WTC11 (cell line): ENCODE results near the gene LZTS2. TPM values are rescaled to one million over a fixed set of nuclear protein-coding genes. Genes with fewer than 3 reads are reported as not detected.

ENCODE experiments used
- ATAC-seq: fragments of 200-7000 bp; cut with Tn5 transposase; 2 replicates; pipeline ENCODE4 v1.10.0; 2021; ENCODE audit warnings: mild to moderate bottlenecking, moderate library complexity
- CTCF ChIA-PET: fragments of 300-600 bp; sonication (Branson Sonifier 250); formaldehyde crosslinking; loops from one replicate; lab custom pipeline; 2021; ENCODE audit warnings: antibody characterized with exemption; lab: Charles Lee
- POLR2A ChIA-PET: fragments of 350-600 bp; sonication (Branson Sonifier 250); formaldehyde crosslinking; loops from one replicate; lab custom pipeline; 2021; ENCODE audit warnings: antibody characterized with exemption; lab: Charles Lee
- DNase-seq: peaks from one replicate; pipeline ENCODE4 v3.0.0; 2021; ENCODE audit warnings: low spot score
- H3K27ac Mint-ChIP-seq: 2 replicates; pipeline ENCODE4 v1.8.0; 2021; ENCODE audit warnings: mixed read lengths
- H3K27me3 Mint-ChIP-seq: 2 replicates; pipeline ENCODE4 v1.8.0; 2021; ENCODE audit warnings: low read depth, mild to moderate bottlenecking, moderate library complexity, mixed read lengths
- H3K36me3 Mint-ChIP-seq: 2 replicates; pipeline ENCODE4 v1.8.0; 2021; ENCODE audit warnings: mixed read lengths
- H3K4me1 Mint-ChIP-seq: 2 replicates; pipeline ENCODE4 v1.8.0; 2022; ENCODE audit warnings: mixed read lengths
- H3K4me3 Mint-ChIP-seq: 2 replicates; pipeline ENCODE4 v1.8.0; 2021; ENCODE audit warnings: mild to moderate bottlenecking, moderate library complexity, mixed read lengths
- H3K9me3 Mint-ChIP-seq: 2 replicates; pipeline ENCODE4 v1.8.0; 2021; ENCODE audit warnings: mixed read lengths
- ARID4B ChIP-seq: sonication (generic); formaldehyde crosslinking; IDR thresholded peaks from 2 replicates; pipeline ENCODE4 v1.8.0; 2023; ENCODE audit warnings: missing genetic modification reagents, mild to moderate bottlenecking, borderline replicate concordance
- ATF3 ChIP-seq: sonication (generic); formaldehyde crosslinking; conservative IDR thresholded peaks from 2 replicates; pipeline ENCODE4 v1.8.1; 2022; ENCODE audit warnings: mild to moderate bottlenecking, missing genetic modification reagents
- ATF6 ChIP-seq: sonication (generic); formaldehyde crosslinking; IDR thresholded peaks from 2 replicates; pipeline ENCODE4 v1.8.1; 2023; ENCODE audit warnings: mild to moderate bottlenecking, missing genetic modification reagents
- E2F1 ChIP-seq: sonication (generic); formaldehyde crosslinking; IDR thresholded peaks from 2 replicates; pipeline ENCODE4 v1.8.0; 2022; ENCODE audit warnings: mild to moderate bottlenecking, missing genetic modification reagents
- E2F5 ChIP-seq: sonication (generic); formaldehyde crosslinking; IDR thresholded peaks from 2 replicates; pipeline ENCODE4 v1.8.1; 2022; ENCODE audit warnings: mild to moderate bottlenecking, moderate library complexity, missing genetic modification reagents
- JUN ChIP-seq: sonication (generic); formaldehyde crosslinking; IDR thresholded peaks from 2 replicates; pipeline ENCODE4 v1.8.0; 2023; ENCODE audit warnings: mild to moderate bottlenecking, missing genetic modification reagents
- MYBL2 ChIP-seq: sonication (generic); formaldehyde crosslinking; IDR thresholded peaks from 2 replicates; pipeline ENCODE4 v1.8.1; 2023; ENCODE audit warnings: mild to moderate bottlenecking, moderate library complexity, missing genetic modification reagents
- NFE2L1 ChIP-seq: sonication (generic); formaldehyde crosslinking; IDR thresholded peaks from 2 replicates; pipeline ENCODE4 v1.8.1; 2023; ENCODE audit warnings: missing genetic modification reagents
- PRDM15 ChIP-seq: sonication (generic); formaldehyde crosslinking; IDR thresholded peaks from 2 replicates; pipeline ENCODE4 v1.8.0; 2022; ENCODE audit warnings: missing genetic modification reagents
- SMAD4 ChIP-seq: sonication (generic); formaldehyde crosslinking; IDR thresholded peaks from 2 replicates; pipeline ENCODE4 v1.8.0; 2022; ENCODE audit warnings: mild to moderate bottlenecking, missing genetic modification reagents
- TEAD4 ChIP-seq: sonication (generic); formaldehyde crosslinking; IDR thresholded peaks from 2 replicates; pipeline ENCODE4 v1.8.0; 2022; ENCODE audit warnings: mild to moderate bottlenecking, missing genetic modification reagents
- USF1 ChIP-seq: sonication (generic); formaldehyde crosslinking; IDR thresholded peaks from 2 replicates; pipeline ENCODE4 v1.8.0; 2022; ENCODE audit warnings: mild to moderate bottlenecking, missing genetic modification reagents
- ZMAT4 ChIP-seq: fragments of 250-450 bp; sonication (Bioruptor Pico); IDR thresholded peaks from 2 replicates; pipeline ENCODE4 v1.9.0; 2021; ENCODE audit warnings: mild to moderate bottlenecking
- ZNF121 ChIP-seq: sonication (generic); formaldehyde crosslinking; IDR thresholded peaks from 2 replicates; pipeline ENCODE4 v1.8.0; 2023; ENCODE audit warnings: missing genetic modification reagents
- ZNF232 ChIP-seq: sonication (generic); formaldehyde crosslinking; IDR thresholded peaks from 2 replicates; pipeline ENCODE4 v1.8.0; 2022; ENCODE audit warnings: mild to moderate bottlenecking, missing genetic modification reagents
- ZNF281 ChIP-seq: sonication (generic); formaldehyde crosslinking; IDR thresholded peaks from 2 replicates; pipeline ENCODE4 v1.8.0; 2023; ENCODE audit warnings: mild to moderate bottlenecking, missing genetic modification reagents
- ZNF671 ChIP-seq: fragments of 250-450 bp; sonication (Bioruptor Pico); IDR thresholded peaks from 2 replicates; pipeline ENCODE4 v1.8.0; 2021; ENCODE audit warnings: mild to moderate bottlenecking
- total RNA-seq: library from RNA; stranded (reverse); gene quantifications from 3 replicates; pipeline ENCODE4 v1.2.3, GENCODE V29; 2021

The LZTS2 gene
- total RNA-seq, 1 experiment from 2014 or later: 84.6 TPM

- peaks cover 62% of the 10 kb centered on the region for H3K27me3 Mint-ChIP-seq
- ATAC-seq (no peak), DNase-seq (no peak)
- H3K4me3 Mint-ChIP-seq: peak overlapping the region; percentile 94
- no peaks in the 10 kb centered on the region for H3K36me3 Mint-ChIP-seq
- H3K9me3 Mint-ChIP-seq: no peaks in the 10 kb centered on the region
- CTCF ChIA-PET: interaction anchor here (0.5 to 9.7 kb wide), 33 partner anchors 7 to 1674 kb away, joined by 3 to 143 read pairs (median 5); partner anchors contain the start of genes HIF1AN, KAZALD1, PDZD7 and SFXN3
- POLR2A ChIA-PET: interaction anchor here (0.7 to 1.9 kb wide), 11 partner anchors 12 to 189 kb away, joined by 3 to 10 read pairs (median 4); partner anchors contain the start of genes KAZALD1, PDZD7 and SFXN3
- H3K4me1 Mint-ChIP-seq: peaks cover 35% of the 10 kb centered on the region
- H3K27ac Mint-ChIP-seq: peak overlapping the region; percentile 93
- TF ChIP-seq ZMAT4 (CRISPR knock-in tag) (no peak), ZNF232 (no peak), ATF6 (CRISPR knock-in tag) (no peak), SMAD4 (CRISPR knock-in tag) (no peak), TEAD4 (CRISPR knock-in tag) (no peak), NFE2L1 (CRISPR knock-in tag) (no peak), USF1 (CRISPR knock-in tag) (no peak), ZNF281 (no peak), JUN (CRISPR knock-in tag) (no peak), ARID4B (no peak), PRDM15 (CRISPR knock-in tag) (no peak), ZNF671 (CRISPR knock-in tag) (no peak), E2F1 (CRISPR knock-in tag) (no peak), MYBL2 (CRISPR knock-in tag) (no peak), E2F5 (no peak), ATF3 (CRISPR knock-in tag) (no peak), ZNF121 (CRISPR knock-in tag) (no peak)
Observed at GRCh38 chr10:101043363-101043707, 43.7 kb downstream of the LZTS2 start.
